Activated T-cell treated with anti-CD3 and anti-CD28 coated beads, Interleukin-2, amount 50 U/mL, for 72 hours (primary cell): ENCODE measurements around the gene DPCD. TPM values are rescaled to one million over a fixed set of nuclear protein-coding genes. Genes with fewer than 3 reads are reported as not detected.
A peak's percentile ranks its signal among the peaks of the same experiment; 100 is the strongest.
"Not testable (repeated sequence)": the region's sequence is repeated elsewhere in the genome, so short reads cannot be mapped to it uniquely, and the experiment has no call there.

Source experiments
- ATAC-seq, 2 donors: fragments of 150-1000 bp; cut with Tn5 transposase; replicated peaks in 1 of 2; 2 replicates each; pipeline ENCODE4 v1.10.0; 2021; ENCODE audit warnings: moderate library complexity in 2 of 2, mild to moderate bottlenecking in 1 of 2
- DNase-seq, 2 donors: peaks; one replicate each; pipeline ENCODE4 v3.0.0; 2021 to 2022; ENCODE audit warnings: mixed read lengths in 1 of 2
- H3K27ac Mint-ChIP-seq: one replicate; pipeline ENCODE4 v1.8.0; 2022; ENCODE audit warnings: mild to moderate bottlenecking, moderate library complexity, mixed read lengths
- H3K27me3 Mint-ChIP-seq: one replicate; pipeline ENCODE4 v1.8.0; 2022; ENCODE audit warnings: low read depth, mixed read lengths
- H3K36me3 Mint-ChIP-seq, 2 donors: one replicate each; pipeline ENCODE4 v1.8.0; 2022; ENCODE audit warnings: mixed read lengths in 2 of 2, mild to moderate bottlenecking in 1 of 2; ENCODE audit not compliant: insufficient read depth in 2 of 2
- H3K4me1 Mint-ChIP-seq: one replicate; pipeline ENCODE4 v1.8.0; 2022; ENCODE audit warnings: low read depth, mixed read lengths
- H3K4me3 Mint-ChIP-seq, 2 donors: one replicate each; pipeline ENCODE4 v1.8.0; 2022; ENCODE audit warnings: mild to moderate bottlenecking in 2 of 2, mixed read lengths in 2 of 2, moderate library complexity in 2 of 2
- H3K9me3 Mint-ChIP-seq, 2 donors: one replicate each; pipeline ENCODE4 v1.8.0; 2022; ENCODE audit warnings: mixed read lengths in 2 of 2
- total RNA-seq, 2 donors: library from RNA; stranded (reverse); gene quantifications; one replicate each; pipeline ENCODE4 v1.2.3, GENCODE V29; 2022

The DPCD gene
- total RNA-seq, 2 donors from 2014 or later = 4.5 to 4.7 TPM

GRCh38 chr10:101579516-101579870 lies 8.6 kb upstream of the DPCD start:
- Mint-ChIP-seq H3K27ac (no peak overlapping the region), H3K4me1 (no peaks in the 10 kb centered on the region), H3K4me3 (no peak overlapping the region)

GRCh38 chr10:101580486-101581399 lies 7.4 kb upstream of the DPCD start:
- Mint-ChIP-seq H3K27me3 (no peaks in the 10 kb centered on the region), H3K36me3 (peaks cover 4 to 6% of the 10 kb centered on the region in 2 donors), H3K4me3 (no peak overlapping the region), H3K4me1 (no peaks in the 10 kb centered on the region), H3K27ac (no peak overlapping the region), H3K9me3 (no peaks in the 10 kb centered on the region)
- DNase-seq (no peak), ATAC-seq (no peak)

More at GRCh38 chr10:101579516-101579870, 8.6 kb upstream of the DPCD start:
- H3K27me3 Mint-ChIP-seq = no peaks in the 10 kb centered on the region
- DNase-seq = no peak
- H3K36me3 Mint-ChIP-seq = peaks cover 4 to 6% of the 10 kb centered on the region in 2 donors
- H3K9me3 Mint-ChIP-seq = no peaks in the 10 kb centered on the region
- no peak for ATAC-seq

- Mint-ChIP-seq H3K4me1 (peaks cover 24% of the 10 kb centered on the region), H3K4me3 (no peak overlapping the region), H3K27me3 (no peaks in the 10 kb centered on the region), H3K9me3 (no peaks in the 10 kb centered on the region), H3K27ac (no peak overlapping the region), H3K36me3 (peaks cover 4 to 5% of the 10 kb centered on the region in 2 donors)
- no peak for ATAC-seq
- DNase-seq = no peak
Measured at GRCh38 chr10:101585841-101586240, 2.3 kb upstream of the DPCD start.

- Mint-ChIP-seq H3K4me1 (peaks cover 24% of the 10 kb centered on the region), H3K9me3 (no peaks in the 10 kb centered on the region), H3K4me3 (peak overlapping the region; percentile 95 to 96), H3K27ac (peak overlapping the region; percentile 68), H3K27me3 (no peaks in the 10 kb centered on the region), H3K36me3 (peaks cover 2 to 3% of the 10 kb centered on the region in 2 donors)
- no peak for ATAC-seq
- DNase-seq = no peak
Measured at GRCh38 chr10:101588879-101589278, 758 bp downstream of the DPCD start.

DNA sequence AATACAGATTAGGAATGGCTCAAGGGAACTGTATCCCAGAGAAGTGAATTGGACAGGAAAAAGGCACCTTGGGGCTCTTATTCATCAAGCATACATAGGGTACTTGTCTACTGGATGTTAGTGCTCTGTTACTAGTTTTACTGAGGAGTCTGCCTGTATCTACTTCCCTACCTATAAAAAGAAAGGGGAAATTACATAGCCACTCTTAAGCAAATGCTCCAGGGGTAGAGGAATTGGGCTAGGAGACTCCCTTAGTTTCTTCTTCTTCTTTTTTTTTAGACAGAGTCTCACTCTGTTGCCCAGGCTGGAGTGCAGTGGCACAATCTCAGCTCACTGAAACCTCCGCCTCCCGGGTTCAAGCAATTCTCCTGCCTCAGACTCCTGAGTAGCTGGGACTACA lies 5.2 kb downstream of the DPCD start:
- not testable (repeated sequence) for DNase-seq, H3K9me3 Mint-ChIP-seq, H3K27ac Mint-ChIP-seq, H3K36me3 Mint-ChIP-seq, ATAC-seq, H3K4me1 Mint-ChIP-seq, H3K27me3 Mint-ChIP-seq, H3K4me3 Mint-ChIP-seq

DNA sequence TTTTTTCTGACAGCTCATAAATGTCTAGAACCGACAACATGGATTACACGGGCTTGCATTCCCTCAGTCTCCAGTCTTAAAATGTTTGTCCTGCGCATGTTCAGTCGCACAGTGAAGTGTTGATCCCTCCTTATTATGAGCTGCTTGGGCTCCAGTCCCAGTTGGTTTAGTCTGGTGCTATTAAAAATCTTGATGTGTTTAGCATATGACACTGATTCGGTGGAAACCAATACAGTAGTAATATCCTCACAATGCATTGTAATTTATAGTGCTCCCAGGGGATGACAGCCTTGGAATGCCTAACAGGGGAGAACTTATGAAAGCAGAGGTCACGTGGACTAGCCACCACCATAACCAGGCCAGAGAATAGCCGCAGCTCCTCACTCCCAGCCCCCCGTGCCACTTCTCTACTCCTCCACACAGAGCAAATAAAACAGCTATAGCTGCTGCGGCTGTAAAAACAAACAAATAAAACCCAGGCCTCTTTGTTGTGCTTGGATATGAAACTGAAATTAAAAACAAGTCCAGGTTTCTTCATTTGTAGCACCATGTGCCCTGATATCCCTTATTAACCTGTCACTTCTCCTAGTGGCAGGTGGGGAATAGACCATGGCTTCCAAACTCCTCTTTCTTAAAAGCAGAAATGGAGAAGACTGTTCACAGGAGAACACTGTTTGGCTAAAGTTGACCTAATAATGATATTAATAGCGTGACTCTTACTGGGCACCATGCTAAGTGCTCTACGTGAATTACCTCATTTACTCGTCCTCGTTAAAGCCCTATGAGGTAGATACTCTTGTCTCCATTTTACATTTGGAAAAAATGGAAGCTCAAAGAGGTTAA lies 7.7 kb downstream of the DPCD start:
- Mint-ChIP-seq H3K4me1 (no peaks in the 10 kb centered on the region), H3K27ac (no peak overlapping the region), H3K27me3 (no peaks in the 10 kb centered on the region), H3K4me3 (no peak overlapping the region), H3K36me3 (no peaks in the 10 kb centered on the region), H3K9me3 (no peaks in the 10 kb centered on the region)
- ATAC-seq (no peak), DNase-seq (no peak)

- Mint-ChIP-seq H3K27ac (no peak overlapping the region), H3K4me1 (no peaks in the 10 kb centered on the region), H3K36me3 (no peaks in the 10 kb centered on the region), H3K9me3 (no peaks in the 10 kb centered on the region), H3K4me3 (no peak overlapping the region), H3K27me3 (no peaks in the 10 kb centered on the region)
- ATAC-seq (no peak), DNase-seq (no peak)
Measured at GRCh38 chr10:101597091-101597900, 9.2 kb downstream of the DPCD start.

DNA sequence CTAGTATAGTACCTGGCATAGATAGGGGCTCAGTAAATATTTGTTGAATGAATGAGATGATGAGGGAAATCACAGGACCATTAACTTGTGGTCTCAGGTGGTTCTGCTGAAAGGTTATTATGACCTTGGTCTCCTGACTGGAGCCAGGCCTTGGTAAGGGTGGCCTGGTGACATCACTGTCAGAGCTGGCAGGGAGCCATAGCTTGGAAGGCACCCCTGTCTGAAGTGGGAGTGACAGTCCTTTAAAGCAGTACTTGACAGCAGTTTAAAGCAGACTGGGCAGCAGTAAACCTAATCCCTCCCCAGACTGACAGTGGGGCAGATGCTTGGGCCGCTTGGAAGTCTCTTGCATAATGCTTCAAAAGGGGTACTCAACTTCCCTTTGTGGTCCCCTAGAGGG lies 13.4 kb downstream of the DPCD start:
- no peaks in the 10 kb centered on the region for H3K4me1 Mint-ChIP-seq
- peaks cover 2% of the 10 kb centered on the region in 2 donors for H3K36me3 Mint-ChIP-seq
- no peaks in the 10 kb centered on the region for H3K27me3 Mint-ChIP-seq
- no peak overlapping the region for H3K27ac Mint-ChIP-seq
- H3K9me3 Mint-ChIP-seq = no peaks in the 10 kb centered on the region
- DNase-seq (no peak), ATAC-seq (no peak)
- H3K4me3 Mint-ChIP-seq = no peak overlapping the region

DNA sequence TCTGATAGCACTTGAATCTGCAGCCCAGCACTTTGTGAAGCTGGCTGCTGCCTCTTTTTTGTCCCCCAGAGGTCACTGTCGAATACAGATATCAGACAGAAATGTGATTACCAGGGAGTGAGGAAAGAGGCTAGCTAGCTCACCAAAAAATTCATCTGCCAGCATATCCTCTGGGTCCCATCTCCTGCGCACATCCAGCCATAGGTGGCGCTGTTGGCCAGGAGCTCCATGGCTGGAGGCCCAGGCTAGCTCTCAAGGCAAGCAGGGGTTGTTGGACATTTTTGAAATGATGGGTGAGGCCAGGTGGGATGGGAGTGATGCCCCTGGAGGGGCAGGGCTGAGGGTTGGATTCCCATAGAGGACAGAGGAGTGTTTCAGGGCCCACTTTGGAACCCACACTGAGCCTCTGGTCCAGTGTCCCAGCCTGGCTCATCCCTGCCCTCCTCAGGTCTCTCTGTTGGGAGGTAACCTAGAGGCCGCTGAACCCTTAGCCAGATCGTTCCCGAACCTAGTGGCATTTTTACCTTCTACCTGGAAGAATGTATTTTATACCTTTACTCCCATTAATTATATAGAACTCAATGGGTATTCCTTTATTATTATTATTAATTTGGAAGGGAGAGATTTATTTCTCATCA lies 14.8 kb downstream of the DPCD start:
- Mint-ChIP-seq H3K4me1 (no peaks in the 10 kb centered on the region), H3K27ac (no peak overlapping the region), H3K4me3 (no peak overlapping the region), H3K9me3 (no peaks in the 10 kb centered on the region), H3K27me3 (no peaks in the 10 kb centered on the region), H3K36me3 (peaks cover 2% of the 10 kb centered on the region in 2 donors)
- peak; percentile 71 to 82 for DNase-seq
- peak; percentile 86 to 93 for ATAC-seq

GRCh38 chr10:101607124-101607523 lies 19.0 kb downstream of the DPCD start:
- Mint-ChIP-seq H3K27ac (no peak overlapping the region), H3K4me3 (no peak overlapping the region), H3K4me1 (peaks cover 10% of the 10 kb centered on the region), H3K36me3 (peaks cover 2 to 4% of the 10 kb centered on the region in 2 donors), H3K9me3 (no peaks in the 10 kb centered on the region), H3K27me3 (no peaks in the 10 kb centered on the region)
- no peak for DNase-seq
- ATAC-seq = no peak

- peaks cover 2 to 3% of the 10 kb centered on the region in 2 donors for H3K36me3 Mint-ChIP-seq
- H3K27me3 Mint-ChIP-seq = no peaks in the 10 kb centered on the region
- H3K4me3 Mint-ChIP-seq = no peak overlapping the region
- H3K9me3 Mint-ChIP-seq = no peaks in the 10 kb centered on the region
- no peak overlapping the region for H3K27ac Mint-ChIP-seq
- DNase-seq (no peak), ATAC-seq (no peak)
- H3K4me1 Mint-ChIP-seq = peaks cover 10% of the 10 kb centered on the region
Measured at GRCh38 chr10:101609481-101609880, 21.4 kb downstream of the DPCD start.

DNA sequence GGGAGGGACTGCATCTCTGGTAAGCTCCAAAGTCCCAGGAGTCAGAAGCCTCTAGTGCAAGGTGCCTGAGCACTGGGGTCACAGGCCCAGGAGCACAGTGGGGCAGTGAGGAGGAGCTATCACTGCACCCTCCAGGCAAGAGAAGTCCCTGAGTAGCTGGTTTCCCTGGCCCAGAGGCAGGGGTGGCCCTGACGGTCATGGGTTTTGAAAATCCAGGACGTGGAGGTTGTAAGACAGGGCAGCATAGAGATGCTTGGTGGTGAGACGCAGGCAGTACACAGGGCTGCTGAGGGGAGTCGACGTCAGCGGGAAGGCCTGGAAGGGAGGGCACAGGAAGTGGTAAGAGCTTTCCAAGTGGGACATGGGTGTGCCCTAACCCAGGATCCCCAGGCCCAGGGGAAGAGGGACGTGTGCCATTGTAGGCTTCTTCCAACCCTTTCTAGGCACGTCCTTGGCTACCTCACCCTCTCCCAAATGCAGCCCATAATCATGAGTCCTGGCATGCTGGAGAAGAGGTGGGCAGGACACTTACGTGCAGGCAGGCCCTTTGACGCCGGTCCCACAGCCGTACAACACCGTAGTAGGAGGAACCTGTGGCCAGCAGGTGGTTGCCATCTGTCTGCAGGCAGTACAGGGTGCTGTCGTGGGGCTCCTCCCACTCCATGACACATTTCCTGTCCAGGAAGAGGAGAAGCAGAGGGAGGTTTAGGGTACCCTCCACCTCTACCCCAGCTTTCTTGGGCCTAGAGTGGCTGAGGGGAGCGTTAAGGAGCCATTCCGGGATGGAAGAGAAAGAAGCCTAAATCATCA lies 23.2 kb downstream of the DPCD start:
- Mint-ChIP-seq H3K27me3 (no peaks in the 10 kb centered on the region), H3K4me3 (no peak overlapping the region), H3K9me3 (no peaks in the 10 kb centered on the region), H3K27ac (peak overlapping the region; percentile 49), H3K36me3 (peaks cover 2% of the 10 kb centered on the region in 2 donors), H3K4me1 (peaks cover 10% of the 10 kb centered on the region)
- DNase-seq (peak; percentile 13 to 15), ATAC-seq (peak; percentile 49 to 76)
